Measurements from ENCODE around the gene SEPHS1.

GRCh38 chr10:13347500-13348156, 465 bp downstream of the SEPHS1 start:
- TF ChIP-seq CTCF (conservative IDR thresholded peaks at IDR 0.05) (no peak), EZH2 (IDR thresholded peaks at IDR 0.05; ENCODE audit: low read depth) (no peak)
